ENCODE results near the gene NMT2. TPM values are rescaled to one million over a fixed set of nuclear protein-coding genes. Genes with fewer than 3 reads are reported as not detected.
"Not testable (repeated sequence)": the region's sequence is repeated elsewhere in the genome, so short reads cannot be mapped to it uniquely, and the experiment has no call there.

The NMT2 gene
- total RNA-seq, 2 experiments from 2014 or later = 0.72 to 0.82 TPM

DNA sequence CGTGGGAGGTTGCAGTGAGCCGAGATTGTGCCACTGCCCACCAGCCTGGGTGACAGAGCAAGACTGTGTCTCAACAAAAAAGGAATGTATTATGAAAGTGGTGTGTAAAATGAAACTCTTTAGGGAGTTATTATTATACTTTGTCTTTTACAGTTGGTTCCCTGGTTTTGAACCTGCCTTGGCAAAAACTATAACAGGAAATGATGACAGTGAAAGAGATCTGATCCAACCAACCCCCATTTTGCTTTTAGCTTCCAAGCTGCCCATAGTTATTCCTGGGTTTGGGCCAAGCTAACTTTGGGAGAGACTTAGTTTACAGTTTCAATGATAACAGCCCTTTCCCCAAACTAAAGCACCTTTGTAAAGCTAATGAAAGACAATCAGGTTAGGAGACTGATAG, 34.1 kb upstream of the NMT2 start:
- ChIA-PET CTCF (ENCODE audit: unreplicated experiment) (no interaction called here), POLR2A (no interaction called here)
- no peaks in the 10 kb centered on the region for H3K9me2 ChIP-seq (ENCODE audit: insufficient read depth, low read length)
- no peak overlapping the region for H3K4me2 ChIP-seq (ENCODE audit: low read length)
- H3K4me1 ChIP-seq (ENCODE audit: insufficient read depth, low read length, poor library complexity, severe bottlenecking) = no peaks in the 10 kb centered on the region
- intact Hi-C loops (cut with micrococcal nuclease; ENCODE audit: unreplicated experiment) = no loop called here
- no peak overlapping the region for H3K27ac ChIP-seq (ENCODE audit: low read depth, low read length, poor library complexity, severe bottlenecking)
- no TSS peak for BruUV-seq (replicated peaks)
- no peak overlapping the region for H3K4me3 ChIP-seq (ENCODE audit: low read depth, low read length, poor library complexity, severe bottlenecking)
- H3K79me2 ChIP-seq (ENCODE audit: insufficient read depth, low read depth, low read length) = no peaks in the 10 kb centered on the region
- no peak overlapping the region for H2AFZ ChIP-seq (ENCODE audit: low read length)
- TF ChIP-seq, protein P1, sequence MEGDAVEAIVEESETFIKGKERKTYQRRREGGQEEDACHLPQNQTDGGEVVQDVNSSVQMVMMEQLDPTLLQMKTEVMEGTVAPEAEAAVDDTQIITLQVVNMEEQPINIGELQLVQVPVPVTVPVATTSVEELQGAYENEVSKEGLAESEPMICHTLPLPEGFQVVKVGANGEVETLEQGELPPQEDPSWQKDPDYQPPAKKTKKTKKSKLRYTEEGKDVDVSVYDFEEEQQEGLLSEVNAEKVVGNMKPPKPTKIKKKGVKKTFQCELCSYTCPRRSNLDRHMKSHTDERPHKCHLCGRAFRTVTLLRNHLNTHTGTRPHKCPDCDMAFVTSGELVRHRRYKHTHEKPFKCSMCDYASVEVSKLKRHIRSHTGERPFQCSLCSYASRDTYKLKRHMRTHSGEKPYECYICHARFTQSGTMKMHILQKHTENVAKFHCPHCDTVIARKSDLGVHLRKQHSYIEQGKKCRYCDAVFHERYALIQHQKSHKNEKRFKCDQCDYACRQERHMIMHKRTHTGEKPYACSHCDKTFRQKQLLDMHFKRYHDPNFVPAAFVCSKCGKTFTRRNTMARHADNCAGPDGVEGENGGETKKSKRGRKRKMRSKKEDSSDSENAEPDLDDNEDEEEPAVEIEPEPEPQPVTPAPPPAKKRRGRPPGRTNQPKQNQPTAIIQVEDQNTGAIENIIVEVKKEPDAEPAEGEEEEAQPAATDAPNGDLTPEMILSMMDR (conservative IDR thresholded peaks at IDR 0.05; ENCODE audit: low read length) = no peak
- TF ChIP-seq EZH2phosphoT487 (IDR thresholded peaks at IDR 0.05; ENCODE audit: borderline replicate concordance, low read depth, low read length) = no peak
- no peaks in the 10 kb centered on the region for H4K20me1 ChIP-seq (ENCODE audit: insufficient read depth, low read length)
- no peaks in the 10 kb centered on the region for H3K9me3 ChIP-seq (ENCODE audit: low read length)
- DNase-seq (ENCODE audit: low spot score) = no peak
- H3K36me3 ChIP-seq (ENCODE audit: insufficient read depth, low read length) = no peaks in the 10 kb centered on the region

DNA sequence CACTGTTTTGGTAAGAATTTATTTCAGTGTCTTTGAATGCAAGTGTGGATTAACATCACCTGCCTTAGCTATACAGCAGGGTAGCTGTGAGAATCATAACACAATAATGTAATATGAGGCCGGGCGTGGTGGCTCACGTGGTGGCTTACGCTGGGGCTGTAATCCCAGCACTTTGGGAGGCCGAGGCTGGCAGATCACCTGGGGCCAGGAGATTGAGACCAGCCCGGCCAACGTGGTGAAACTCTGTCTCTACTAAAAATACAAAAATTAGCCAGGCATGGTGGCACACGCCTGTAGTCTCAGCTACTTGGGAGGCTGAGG, 33.8 kb upstream of the NMT2 start:
- POLR2A ChIA-PET = interaction anchor here (0.5 to 0.6 kb wide), 2 partner anchors 31 to 470 kb away, joined by 5 to 6 read pairs; no protein-coding TSS in a partner anchor
- H3K4me1 ChIP-seq (ENCODE audit: insufficient read depth, low read length, poor library complexity, severe bottlenecking); BruUV-seq (replicated peaks); H3K9me3 ChIP-seq (ENCODE audit: low read length); H3K4me3 ChIP-seq (ENCODE audit: low read depth, low read length, poor library complexity, severe bottlenecking); H3K27ac ChIP-seq (ENCODE audit: low read depth, low read length, poor library complexity, severe bottlenecking); H3K79me2 ChIP-seq (ENCODE audit: insufficient read depth, low read depth, low read length); H3K4me2 ChIP-seq (ENCODE audit: low read length); H3K9me2 ChIP-seq (ENCODE audit: insufficient read depth, low read length); H4K20me1 ChIP-seq (ENCODE audit: insufficient read depth, low read length); intact Hi-C loops (cut with micrococcal nuclease; ENCODE audit: unreplicated experiment); CTCF ChIA-PET (ENCODE audit: unreplicated experiment); H3K36me3 ChIP-seq (ENCODE audit: insufficient read depth, low read length); H2AFZ ChIP-seq (ENCODE audit: low read length); DNase-seq (ENCODE audit: low spot score): not testable (repeated sequence)

DNA sequence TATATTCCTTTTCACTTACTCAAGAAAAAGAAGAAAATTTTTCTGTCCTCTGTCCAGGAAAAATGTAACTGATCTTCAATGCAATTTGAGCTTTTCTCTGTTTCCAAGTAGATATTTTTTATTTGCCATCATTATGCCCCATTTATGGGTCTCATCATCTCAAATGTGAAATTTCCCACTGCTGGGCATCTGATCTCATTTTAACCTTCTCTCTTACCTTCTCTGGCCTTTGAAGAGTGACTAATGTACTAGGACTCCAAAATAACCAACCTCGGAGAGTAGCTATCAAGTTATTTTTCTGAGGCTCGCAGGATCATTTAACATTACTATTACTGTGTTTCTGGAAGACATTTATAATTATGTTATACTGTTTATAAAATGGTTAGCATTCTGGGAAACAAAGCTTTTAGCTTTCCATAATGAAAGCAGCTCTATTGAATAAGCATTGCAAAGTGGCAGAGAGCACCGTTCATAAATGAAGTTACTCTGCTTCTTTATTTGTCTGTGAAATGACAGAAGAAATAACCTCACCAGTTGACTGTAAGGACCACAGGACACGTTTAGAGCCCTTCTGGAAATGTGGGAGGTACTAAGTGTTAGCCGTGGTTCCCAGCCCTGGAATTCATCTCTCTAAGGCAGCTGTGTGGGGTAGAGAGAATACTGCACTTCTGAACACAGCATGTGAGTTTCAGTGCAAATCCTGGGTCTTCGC, 33.3 kb upstream of the NMT2 start:
- Histone ChIP-seq H3K9me3 (ENCODE audit: low read length) (no peaks in the 10 kb centered on the region), H3K4me1 (ENCODE audit: insufficient read depth, low read length, poor library complexity, severe bottlenecking) (no peaks in the 10 kb centered on the region), H3K27ac (ENCODE audit: low read depth, low read length, poor library complexity, severe bottlenecking) (no peak overlapping the region), H3K79me2 (ENCODE audit: insufficient read depth, low read depth, low read length) (no peaks in the 10 kb centered on the region), H3K4me3 (ENCODE audit: low read depth, low read length, poor library complexity, severe bottlenecking) (no peak overlapping the region), H3K4me2 (ENCODE audit: low read length) (no peak overlapping the region), H2AFZ (ENCODE audit: low read length) (no peak overlapping the region), H4K20me1 (ENCODE audit: insufficient read depth, low read length) (no peaks in the 10 kb centered on the region), H3K9me2 (ENCODE audit: insufficient read depth, low read length) (no peaks in the 10 kb centered on the region), H3K36me3 (ENCODE audit: insufficient read depth, low read length) (no peaks in the 10 kb centered on the region)
- intact Hi-C loops (cut with micrococcal nuclease; ENCODE audit: unreplicated experiment) = no loop called here
- ChIA-PET CTCF (ENCODE audit: unreplicated experiment) (no interaction called here), POLR2A (interaction anchor here (0.5 to 0.6 kb wide), 2 partner anchors 32 to 470 kb away, joined by 5 to 6 read pairs; no protein-coding TSS in a partner anchor)
- no peak for DNase-seq (ENCODE audit: low spot score)
- no TSS peak for BruUV-seq (replicated peaks)
- TF ChIP-seq, protein P1 (conservative IDR thresholded peaks at IDR 0.05; ENCODE audit: low read length) = no peak
- TF ChIP-seq EZH2phosphoT487 (IDR thresholded peaks at IDR 0.05; ENCODE audit: borderline replicate concordance, low read depth, low read length) = no peak
